H9 (cell line): ENCODE measurements around the gene TSPAN2. TPM values are rescaled to one million over a fixed set of nuclear protein-coding genes. Genes with fewer than 3 reads are reported as not detected.

Experiments
- DNase-seq: peaks from one replicate; pipeline ENCODE4 v3.0.0-alpha.2; 2017
- H2AFZ ChIP-seq: one replicate; pipeline ENCODE4 v1.6.1; 2013; ENCODE audit warnings: mild to moderate bottlenecking, low read length, control low read depth, moderate library complexity
- H2AK5ac ChIP-seq: 2 replicates; pipeline ENCODE4 v1.6.1; 2013; ENCODE audit warnings: low read length, control low read depth, mixed read lengths; ENCODE audit not compliant: insufficient read length
- H2BK120ac ChIP-seq: one replicate; pipeline ENCODE4 v1.6.1; 2013; ENCODE audit warnings: low read depth, mild to moderate bottlenecking, low read length, control low read depth, inconsistent platforms; ENCODE audit not compliant: poor library complexity, severe bottlenecking
- H2BK12ac ChIP-seq: 2 replicates; pipeline ENCODE4 v1.6.1; 2013; ENCODE audit warnings: low read length, control low read depth, mixed read lengths, low read depth; ENCODE audit not compliant: insufficient read length
- H2BK15ac ChIP-seq: 2 replicates; pipeline ENCODE4 v1.6.1; 2013; ENCODE audit warnings: low read depth, low read length, control low read depth
- H2BK20ac ChIP-seq: one replicate; pipeline ENCODE4 v1.6.1; 2013; ENCODE audit warnings: low read depth, mild to moderate bottlenecking, low read length, control low read depth, inconsistent platforms; ENCODE audit not compliant: poor library complexity, severe bottlenecking
- H2BK5ac ChIP-seq: 2 replicates; pipeline ENCODE4 v1.6.1; 2013; ENCODE audit warnings: low read length, control low read depth, mixed read lengths; ENCODE audit not compliant: insufficient read length
- H3K14ac ChIP-seq: 2 replicates; pipeline ENCODE4 v1.6.1; 2013; ENCODE audit warnings: low read length, control low read depth; ENCODE audit not compliant: insufficient read depth
- H3K18ac ChIP-seq: 2 replicates; pipeline ENCODE4 v1.6.1; 2013; ENCODE audit warnings: low read depth, mild to moderate bottlenecking, mixed read lengths, low read length, control low read depth; ENCODE audit not compliant: insufficient read length
- H3K23ac ChIP-seq: 2 replicates; pipeline ENCODE4 v1.6.1; 2013; ENCODE audit warnings: low read length, control low read depth, mixed read lengths, low read depth; ENCODE audit not compliant: insufficient read length
- H3K23me2 ChIP-seq: 2 replicates; pipeline ENCODE4 v1.6.1; 2013; ENCODE audit warnings: low read depth, mild to moderate bottlenecking, mixed read lengths, low read length, control low read depth; ENCODE audit not compliant: insufficient read length, poor library complexity, severe bottlenecking
- H3K27ac ChIP-seq: 2 replicates; pipeline ENCODE4 v1.5.1; 2013; ENCODE audit warnings: low read length, control low read depth, mixed read lengths, low read depth; ENCODE audit not compliant: insufficient read length
- H3K27me3 ChIP-seq: 2 replicates; pipeline ENCODE4 v1.6.1; 2013; ENCODE audit warnings: low read length, control low read depth, inconsistent platforms; ENCODE audit not compliant: insufficient read depth
- H3K4ac ChIP-seq: 2 replicates; pipeline ENCODE4 v1.6.1; 2013; ENCODE audit warnings: low read depth, mild to moderate bottlenecking, control low read depth, inconsistent platforms, low read length, moderate library complexity
- H3K4me1 ChIP-seq: 2 replicates; pipeline ENCODE4 v1.6.1; 2013; ENCODE audit warnings: low read length, control low read depth, inconsistent platforms; ENCODE audit not compliant: insufficient read depth
- H3K4me2 ChIP-seq: 2 replicates; pipeline ENCODE4 v1.6.1; 2013; ENCODE audit warnings: low read length, control low read depth, mixed read lengths; ENCODE audit not compliant: insufficient read length, insufficient read depth
- H3K56ac ChIP-seq: 2 replicates; pipeline ENCODE4 v1.6.1; 2013; ENCODE audit warnings: low read depth, mild to moderate bottlenecking, mixed read lengths, low read length, control low read depth; ENCODE audit not compliant: insufficient read length
- H3K79me1 ChIP-seq: 2 replicates; pipeline ENCODE4 v1.6.1; 2013; ENCODE audit warnings: low read depth, mild to moderate bottlenecking, moderate library complexity, low read length, control low read depth, inconsistent platforms; ENCODE audit not compliant: insufficient read depth, poor library complexity, severe bottlenecking
- H3K79me2 ChIP-seq: 2 replicates; pipeline ENCODE4 v1.6.1; 2013; ENCODE audit warnings: low read length, control low read depth, inconsistent platforms; ENCODE audit not compliant: insufficient read depth
- H3K9ac ChIP-seq: 2 replicates; pipeline ENCODE4 v1.6.1; 2013; ENCODE audit warnings: low read length, control low read depth, mixed read lengths; ENCODE audit not compliant: insufficient read length; ENCODE audit errors: extremely low read depth
- H3K9me3 ChIP-seq: one replicate; pipeline ENCODE4 v1.6.1; 2013; ENCODE audit warnings: low read depth, low read length, inconsistent platforms; ENCODE audit not compliant: control insufficient read depth
- H3T11ph ChIP-seq: one replicate; pipeline ENCODE4 v1.6.1; 2013; ENCODE audit warnings: mild to moderate bottlenecking, low read length, control low read depth, inconsistent platforms
- H4K20me1 ChIP-seq: one replicate; pipeline ENCODE4 v1.6.1; 2013; ENCODE audit not compliant: control insufficient read depth, insufficient read length, insufficient read depth
- H4K5ac ChIP-seq: 2 replicates; pipeline ENCODE4 v1.6.1; 2013; ENCODE audit warnings: low read depth, mild to moderate bottlenecking, mixed read lengths, low read length, control low read depth; ENCODE audit not compliant: insufficient read length
- H4K8ac ChIP-seq: replicated peaks from 2 replicates; pipeline ENCODE4 v1.6.1; 2013; ENCODE audit warnings: low read length, control low read depth, mixed read lengths, low read depth; ENCODE audit not compliant: insufficient read length
- H4K91ac ChIP-seq: 2 replicates; pipeline ENCODE4 v1.6.1; 2013; ENCODE audit warnings: low read depth, mild to moderate bottlenecking, moderate library complexity, mixed read lengths, low read length, control low read depth; ENCODE audit not compliant: insufficient read length
- H3K27ac Mint-ChIP-seq, 3 experiments: 2 replicates in 2 of 3; 3 replicates in 1 of 3; pipeline ENCODE4 v1.8.0; 2020 to 2021; ENCODE audit warnings: mixed read lengths in 3 of 3, mild to moderate bottlenecking in 1 of 3, moderate library complexity in 1 of 3
- H3K27me3 Mint-ChIP-seq: 2 replicates; pipeline ENCODE4 v1.8.0; 2021; ENCODE audit warnings: low read depth, mild to moderate bottlenecking, moderate library complexity, mixed read lengths
- H3K36me3 Mint-ChIP-seq, 3 experiments: 2 replicates in 2 of 3; 3 replicates in 1 of 3; pipeline ENCODE4 v1.8.0; 2020 to 2021; ENCODE audit warnings: low read depth in 3 of 3, mixed read lengths in 3 of 3; ENCODE audit not compliant: insufficient read depth in 1 of 3
- H3K4me1 Mint-ChIP-seq, 2 experiments: 2 replicates each; pipeline ENCODE4 v1.8.0; 2020; ENCODE audit warnings: mixed read lengths in 2 of 2
- H3K4me3 Mint-ChIP-seq, 2 experiments: 2 replicates in 1 of 2; 3 replicates in 1 of 2; pipeline ENCODE4 v1.8.0; 2020 to 2021; ENCODE audit warnings: mild to moderate bottlenecking in 2 of 2, mixed read lengths in 2 of 2, moderate library complexity in 1 of 2
- H3K9me3 Mint-ChIP-seq, 2 experiments: 2 replicates in 1 of 2; 3 replicates in 1 of 2; pipeline ENCODE4 v1.8.0; 2020; ENCODE audit warnings: mild to moderate bottlenecking in 2 of 2, mixed read lengths in 2 of 2, moderate library complexity in 1 of 2
- CTCF ChIP-seq: fragments of 200-600 bp; sonication (generic); conservative IDR thresholded peaks from 3 replicates; pipeline ENCODE4 v1.8.0; 2021; ENCODE audit warnings: antibody characterized with exemption, mild to moderate bottlenecking
- WGBS: extraction: QIAGEN DNeasy Blood & Tissue Kit; methylation state at CpG from one replicate; pipeline ENCODE4 v1.1.7; 2013; ENCODE audit warnings: missing lambda C conversion rate, low lambda C conversion rate, mixed read lengths; ENCODE audit not compliant: insufficient read length; ENCODE audit errors: extremely low coverage; 5-methylcytosine and 5-hydroxymethylcytosine counted together
- total RNA-seq: library from RNA; stranded (reverse); gene quantifications from 2 replicates; pipeline ENCODE4 v1.2.1, GENCODE V29; 2021

TSPAN2 gene
- total RNA-seq, 1 experiment from 2014 or later: 10.8 TPM

- H4K5ac ChIP-seq: no peak overlapping the region
- Mint-ChIP-seq H3K27ac (no peak overlapping the region), H3K4me3 (no peak overlapping the region), H3K36me3 (no peaks in the 10 kb centered on the region), H3K9me3 (no peaks in the 10 kb centered on the region), H3K27me3 (no peaks in the 10 kb centered on the region), H3K4me1 (peaks cover 12 to 14% of the 10 kb centered on the region in 2 experiments)
- H2BK15ac ChIP-seq: no peak overlapping the region
- no peak overlapping the region for H2AFZ ChIP-seq
- no peaks in the 10 kb centered on the region for H3K4me1 ChIP-seq
- no peak overlapping the region for H3K56ac ChIP-seq
- H3K9me3 ChIP-seq: no peaks in the 10 kb centered on the region
- H2BK20ac ChIP-seq: no peak overlapping the region
- no peak overlapping the region for H3T11ph ChIP-seq
- no peaks in the 10 kb centered on the region for H3K23me2 ChIP-seq
- no peak overlapping the region for H4K91ac ChIP-seq
- H4K20me1 ChIP-seq: no peaks in the 10 kb centered on the region
- TF ChIP-seq CTCF: no peak
- no peaks in the 10 kb centered on the region for H3K79me2 ChIP-seq
- H3K79me1 ChIP-seq: no peaks in the 10 kb centered on the region
- no peak overlapping the region for H3K23ac ChIP-seq
- H3K9ac ChIP-seq: no peak overlapping the region
- H3K27me3 ChIP-seq: no peaks in the 10 kb centered on the region
- no peak overlapping the region for H3K14ac ChIP-seq
- no peak overlapping the region for H3K4ac ChIP-seq
- H2BK12ac ChIP-seq: no peak overlapping the region
- no CpG with 5 or more reads among the region's 6 CpGs for WGBS
- no peak overlapping the region for H2BK120ac ChIP-seq
- H3K27ac ChIP-seq: no peak overlapping the region
- H3K4me2 ChIP-seq: no peak overlapping the region
- H2BK5ac ChIP-seq: no peak overlapping the region
- no peak overlapping the region for H4K8ac ChIP-seq
- no peak overlapping the region for H3K18ac ChIP-seq
- DNase-seq: no peak
- H2AK5ac ChIP-seq: no peak overlapping the region
These were observed 18.2 kb downstream of the TSPAN2 start for GRCh38 chr1:115071012-115071664.
